GM19035 (cell line): Measurements from ENCODE around the gene SLCO4A1.
"Not testable (repeated sequence)": the region's sequence is repeated elsewhere in the genome, so short reads cannot be mapped to it uniquely, and the experiment has no call there.

Experiments used
- ATAC-seq: cut with Tn5 transposase; IDR thresholded peaks from one replicate; pipeline ENCODE4 v1.9.1; 2021; ENCODE audit not compliant: unreplicated experiment

Gene SLCO4A1

GRCh38 chr20:62679978-62680589 lies 37.8 kb downstream of the SLCO4A1 start:
- no peak for ATAC-seq

DNA sequence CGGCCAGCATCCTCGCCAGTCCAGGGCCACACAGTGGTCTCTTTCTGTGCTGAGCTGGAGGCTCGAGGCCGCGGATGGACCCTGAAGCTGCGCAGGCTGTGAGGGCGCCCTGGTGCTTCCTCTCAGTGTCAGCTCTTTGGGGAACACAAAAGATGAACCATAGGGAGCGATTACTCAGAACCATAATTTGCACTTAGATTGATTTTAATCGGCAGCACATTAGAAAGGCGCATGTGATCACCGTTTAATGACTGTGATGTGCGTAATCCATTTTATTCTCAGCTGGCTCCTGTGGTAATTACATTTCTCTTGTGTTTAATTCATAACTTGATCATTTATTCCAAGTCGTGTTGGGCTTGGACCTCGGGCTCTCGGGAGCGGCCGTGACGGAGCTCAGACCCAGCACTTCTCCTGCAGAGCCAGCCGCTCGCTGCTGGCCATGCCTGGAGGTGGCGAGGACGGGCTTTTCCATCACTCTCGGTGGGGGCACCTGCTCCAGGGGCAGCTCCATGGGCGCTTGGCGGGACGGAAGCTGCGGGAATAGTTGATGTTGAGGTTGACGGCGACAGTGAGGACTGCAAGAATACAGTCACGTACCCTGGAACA lies 40.7 kb downstream of the SLCO4A1 start:
- no peak for ATAC-seq

DNA sequence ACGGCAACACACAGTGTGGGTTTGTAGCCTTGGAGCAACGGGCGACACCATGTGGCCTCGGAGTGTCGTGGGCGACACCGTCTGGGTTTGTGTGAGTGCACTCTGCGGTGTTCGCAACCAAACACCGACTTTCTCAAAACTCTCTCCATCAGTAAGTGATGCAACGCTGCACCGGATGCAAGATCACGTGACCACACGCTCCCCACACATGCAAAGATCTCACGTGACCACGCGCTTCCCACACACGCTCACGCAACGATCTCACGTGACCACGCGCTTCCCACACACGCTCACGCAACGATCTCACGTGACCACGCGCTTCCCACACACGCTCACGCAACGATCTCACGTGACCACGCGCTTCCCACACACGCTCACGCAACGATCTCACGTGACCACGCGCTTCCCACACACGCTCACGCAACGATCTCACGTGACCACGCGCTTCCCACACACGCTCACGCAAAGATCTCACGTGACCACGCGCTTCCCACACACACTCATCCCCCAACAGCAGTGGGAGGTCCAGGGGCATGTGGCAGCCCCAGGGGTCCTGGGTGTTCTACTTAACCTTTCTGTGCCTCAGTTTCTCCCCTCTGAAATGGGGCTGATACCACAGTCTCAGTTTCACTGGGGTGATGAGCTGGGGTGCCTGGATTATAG lies 41.5 kb downstream of the SLCO4A1 start:
- ATAC-seq, result not testable (repeated sequence)

DNA sequence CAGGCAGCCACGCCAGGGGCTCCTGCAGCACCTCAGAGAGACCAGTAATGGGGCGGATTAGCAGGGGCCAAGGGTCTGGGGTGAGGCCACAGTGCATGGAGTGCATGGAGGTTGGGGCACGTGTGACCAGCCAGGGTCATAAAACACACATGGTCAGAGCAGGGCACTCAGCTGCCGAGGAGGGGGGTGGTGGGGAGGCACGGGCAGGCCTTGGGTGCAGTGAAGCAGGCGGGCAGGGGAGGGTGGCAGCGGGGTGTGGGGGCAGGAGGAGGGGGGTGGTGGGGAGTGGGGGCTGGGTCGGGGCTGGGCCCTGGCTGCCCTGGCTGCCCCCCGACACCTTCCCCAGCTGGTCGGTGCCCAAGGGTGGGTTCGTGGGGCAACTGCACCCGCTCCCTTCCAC lies 42.7 kb downstream of the SLCO4A1 start:
- ATAC-seq, result no peak

GRCh38 chr20:62685781-62686555 lies 43.7 kb downstream of the SLCO4A1 start:
- ATAC-seq, result no peak

GRCh38 chr20:62686869-62687830 lies 44.8 kb downstream of the SLCO4A1 start:
- no peak for ATAC-seq

DNA sequence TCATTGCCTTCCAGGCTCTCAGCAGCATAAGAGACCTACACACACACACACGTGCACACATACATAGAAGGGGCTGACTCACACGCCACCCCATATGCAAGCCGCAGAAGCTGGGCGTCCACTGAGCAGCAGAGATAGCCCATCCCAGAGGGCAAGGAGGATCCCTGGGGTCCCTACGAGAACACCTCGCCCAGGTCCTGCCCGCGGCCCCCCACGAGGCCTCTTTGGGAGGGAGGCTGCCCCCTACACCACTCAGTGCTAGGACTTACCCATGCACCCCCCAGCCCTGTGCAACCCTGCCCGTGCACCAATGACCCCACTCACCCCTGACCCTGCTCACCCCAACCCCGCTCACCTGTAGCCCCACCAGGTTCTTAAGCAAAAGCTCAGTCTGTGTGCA lies 45.8 kb downstream of the SLCO4A1 start:
- ATAC-seq, result no peak

GRCh38 chr20:62688855-62689460 lies 46.7 kb downstream of the SLCO4A1 start:
- no peak for ATAC-seq

DNA sequence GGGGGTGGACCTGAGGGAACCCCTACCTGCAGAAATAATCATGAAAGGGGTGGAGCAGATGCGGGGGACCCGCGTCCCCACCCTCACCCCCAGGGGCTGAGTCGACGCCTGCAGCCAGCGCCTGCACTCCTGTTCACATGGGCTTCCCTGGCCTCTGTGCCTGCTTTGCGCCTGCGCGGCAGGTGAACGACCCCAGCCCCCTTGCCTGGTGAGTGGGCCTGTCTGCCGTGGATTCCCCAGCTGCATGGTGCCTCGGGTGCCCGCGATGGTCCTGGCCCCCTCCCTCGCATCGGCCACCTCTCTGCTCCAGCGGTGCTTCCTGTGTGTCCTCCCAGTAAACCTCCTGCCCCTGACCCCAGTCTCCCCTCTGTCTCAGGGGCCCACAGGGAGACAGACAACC lies 47.6 kb downstream of the SLCO4A1 start:
- no peak for ATAC-seq

DNA sequence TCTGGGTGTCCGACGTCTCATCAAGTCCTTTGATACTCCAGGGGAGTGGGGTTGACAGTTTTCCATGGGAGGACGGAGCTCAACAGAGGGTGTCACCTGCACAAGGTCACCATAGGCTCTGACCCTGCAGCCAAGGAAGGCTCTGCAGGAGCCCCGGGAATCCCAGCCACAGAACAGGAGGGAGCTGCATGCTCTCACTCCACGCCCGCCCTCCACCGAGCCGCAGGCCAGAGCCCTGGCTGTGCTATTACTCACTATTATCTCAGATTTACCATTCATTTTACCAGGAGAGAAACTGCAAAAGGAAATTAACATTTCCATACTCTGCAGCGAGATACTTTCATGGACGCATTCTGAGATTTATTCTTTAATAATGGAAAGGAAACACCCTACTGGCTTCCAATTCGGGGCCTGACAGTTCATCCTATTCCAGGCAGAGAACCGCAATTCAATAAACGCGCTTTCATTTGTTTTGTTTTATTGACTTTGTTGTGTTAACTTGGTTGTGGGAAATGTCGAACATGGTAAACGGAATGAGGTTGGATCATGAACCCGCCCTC lies 48.0 kb downstream of the SLCO4A1 start:
- no peak for ATAC-seq

DNA sequence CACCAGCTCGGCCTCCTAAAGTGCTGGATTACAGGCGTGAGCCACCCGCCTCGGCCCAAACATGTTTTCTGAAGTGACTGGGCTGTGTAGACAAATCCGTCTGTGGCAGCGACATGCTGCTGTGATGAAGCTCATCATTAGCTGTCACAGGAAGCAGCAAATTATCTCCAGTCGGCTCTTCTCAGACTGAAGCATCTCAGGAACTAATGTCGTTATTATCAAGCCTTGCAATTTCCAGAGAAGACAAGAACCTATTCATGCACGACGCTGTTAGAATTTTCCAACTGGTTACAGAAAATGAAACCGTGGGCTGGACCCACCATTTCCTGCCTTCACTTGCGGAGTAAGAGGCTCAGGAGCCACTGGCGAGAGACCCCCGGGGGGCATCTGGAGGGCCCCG lies 49.2 kb downstream of the SLCO4A1 start:
- no peak for ATAC-seq

GRCh38 chr20:62692176-62692575 lies 49.9 kb downstream of the SLCO4A1 start:
- no peak for ATAC-seq

- ATAC-seq, result no peak
Observed at GRCh38 chr20:62692801-62693523, 50.7 kb downstream of the SLCO4A1 start.

GRCh38 chr20:62693524-62693922 lies 51.2 kb downstream of the SLCO4A1 start:
- no peak for ATAC-seq

- ATAC-seq, result no peak
Observed at GRCh38 chr20:62694106-62694505, 51.8 kb downstream of the SLCO4A1 start.

- ATAC-seq, result no peak
Observed at GRCh38 chr20:62694868-62695267, 52.6 kb downstream of the SLCO4A1 start.

GRCh38 chr20:62695448-62696414 lies 53.4 kb downstream of the SLCO4A1 start:
- no peak for ATAC-seq

DNA sequence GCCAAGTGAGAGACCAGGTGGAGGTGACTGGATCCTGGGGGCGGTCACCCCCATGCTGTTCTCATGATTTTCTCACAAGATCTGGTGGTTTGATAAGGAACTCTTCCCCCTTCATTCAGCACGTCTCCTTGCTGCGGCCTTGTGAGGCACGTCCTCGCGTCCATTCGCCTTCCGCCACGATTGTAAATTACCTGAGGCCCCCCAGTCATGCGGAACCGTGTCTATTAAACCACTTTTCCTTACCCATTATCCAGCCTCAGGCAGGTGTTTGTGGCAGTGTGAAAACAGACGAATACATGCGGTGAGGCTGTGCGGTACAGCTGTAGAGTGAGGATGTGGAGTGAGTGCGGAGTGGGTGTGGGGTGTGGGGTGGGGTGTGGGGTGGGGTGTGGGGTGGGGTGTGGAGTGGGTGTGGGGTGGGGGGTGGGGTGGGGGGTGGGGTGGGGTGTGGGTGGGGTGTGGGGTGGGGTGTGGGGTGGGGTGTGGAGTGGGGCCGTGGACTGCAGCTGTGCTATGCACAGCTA lies 54.2 kb downstream of the SLCO4A1 start:
- ATAC-seq, result no peak
